Left colon (tissue), 2 donors: Measurements from ENCODE around the gene BSCL2. TPM values are rescaled to one million over a fixed set of nuclear protein-coding genes. Genes with fewer than 3 reads are reported as not detected.
"Not testable (repeated sequence)": the region's sequence is repeated elsewhere in the genome, so short reads cannot be mapped to it uniquely, and the experiment has no call there.

ENCODE experiments used
- ATAC-seq: fragments of 200-7000 bp; cut with Tn5 transposase; one replicate; pipeline ENCODE4 v1.9.1; 2020; ENCODE audit warnings: mild to moderate bottlenecking, moderate library complexity
- DNase-seq, 2 donors: peaks; one replicate each; pipeline ENCODE4 v3.0.0-alpha.2; 2020
- intact Hi-C, 2 donors: fragments of 100-400 bp; cut with DNase I in 1 of 2; cut with micrococcal nuclease in 1 of 2; formaldehyde crosslinking; loops; one replicate each; pipeline versions ENCODE4 v1.11.2 to v1.14.0; 2022; cut with DNase I, micrococcal nuclease
- total RNA-seq, 2 donors: library from RNA; stranded (reverse); fragmentation: NEBNext Ultra II Directional; extraction: Animal tissue kit (Norgen Biotek cat#: 25700); gene quantifications; one replicate each; pipeline ENCODE4 v1.2.1, GENCODE V29; 2021
- donor health status: DM: no; HTN: no; CAD: no.
- donor health status: DM: yes; HTN: yes; CAD: no.

BSCL2 gene
- total RNA-seq, 2 donors from 2014 or later, result 38.8 to 53.2 TPM

DNA sequence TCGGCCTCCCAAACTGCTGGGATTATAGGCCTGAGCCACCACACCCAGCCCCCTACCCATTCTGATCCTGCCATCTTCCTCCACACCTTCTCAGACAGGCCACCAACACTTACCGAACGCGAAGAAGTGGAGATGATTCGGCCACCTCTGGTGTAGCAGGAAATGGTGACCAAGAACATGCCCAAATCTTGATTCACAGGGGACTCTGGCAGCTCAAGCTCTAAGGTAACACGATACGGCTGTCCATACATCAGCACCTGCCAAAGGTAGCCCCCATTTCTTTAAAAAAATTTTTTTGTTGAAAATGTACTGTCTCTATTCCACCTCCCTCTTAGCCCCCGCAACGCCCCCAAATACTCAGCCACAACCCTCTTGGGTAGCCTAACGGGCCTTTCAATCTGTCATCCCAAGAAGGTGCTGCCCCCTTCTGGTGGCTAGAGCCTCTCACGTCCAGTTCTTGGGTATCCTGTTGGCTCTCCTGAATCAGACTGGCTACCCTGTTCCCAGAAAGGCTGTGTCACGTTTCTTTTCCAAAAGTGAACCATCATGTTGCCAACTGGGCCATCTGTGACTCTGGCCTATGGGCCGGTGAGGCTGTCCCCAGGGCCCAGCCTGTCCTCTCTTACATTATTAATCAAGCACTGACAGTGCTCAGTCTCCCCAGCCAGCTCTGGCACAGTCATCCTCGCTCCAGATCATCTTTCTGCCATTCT is 12.6 kb downstream of the BSCL2 start:
- DNase-seq, result peak; percentile 77 to 88
- ATAC-seq, result peak; percentile 88
- intact Hi-C loops, result loop anchor here in 1 of 2 donors (10.0 kb wide), 2 partner anchors 100 to 300 kb away; partner anchors contain the start of gene TUT1

DNA sequence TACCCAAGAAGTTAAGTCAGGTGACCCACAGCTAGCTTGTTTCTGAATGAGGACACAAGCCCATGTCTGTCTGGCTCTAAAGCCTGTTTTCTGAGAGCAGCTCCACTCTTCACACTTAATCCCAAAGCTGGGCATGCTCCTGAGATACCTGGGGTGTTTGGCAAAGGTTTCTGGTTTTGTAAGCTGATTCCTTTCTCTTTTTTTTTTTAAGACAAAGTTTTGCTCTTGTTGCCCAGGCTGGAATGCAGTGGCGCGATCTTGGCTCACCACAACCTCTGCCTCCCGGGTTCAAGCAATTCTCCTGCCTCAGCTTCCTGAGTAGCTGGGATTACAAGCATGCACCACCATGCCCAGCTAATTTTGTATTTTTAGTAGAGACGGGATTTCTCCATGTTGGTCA is 13.6 kb downstream of the BSCL2 start:
- not testable (repeated sequence) for DNase-seq, ATAC-seq
- intact Hi-C loops, result loop anchor here in 1 of 2 donors (10.0 kb wide), 2 partner anchors 99 to 299 kb away; partner anchors contain the start of gene TUT1

DNA sequence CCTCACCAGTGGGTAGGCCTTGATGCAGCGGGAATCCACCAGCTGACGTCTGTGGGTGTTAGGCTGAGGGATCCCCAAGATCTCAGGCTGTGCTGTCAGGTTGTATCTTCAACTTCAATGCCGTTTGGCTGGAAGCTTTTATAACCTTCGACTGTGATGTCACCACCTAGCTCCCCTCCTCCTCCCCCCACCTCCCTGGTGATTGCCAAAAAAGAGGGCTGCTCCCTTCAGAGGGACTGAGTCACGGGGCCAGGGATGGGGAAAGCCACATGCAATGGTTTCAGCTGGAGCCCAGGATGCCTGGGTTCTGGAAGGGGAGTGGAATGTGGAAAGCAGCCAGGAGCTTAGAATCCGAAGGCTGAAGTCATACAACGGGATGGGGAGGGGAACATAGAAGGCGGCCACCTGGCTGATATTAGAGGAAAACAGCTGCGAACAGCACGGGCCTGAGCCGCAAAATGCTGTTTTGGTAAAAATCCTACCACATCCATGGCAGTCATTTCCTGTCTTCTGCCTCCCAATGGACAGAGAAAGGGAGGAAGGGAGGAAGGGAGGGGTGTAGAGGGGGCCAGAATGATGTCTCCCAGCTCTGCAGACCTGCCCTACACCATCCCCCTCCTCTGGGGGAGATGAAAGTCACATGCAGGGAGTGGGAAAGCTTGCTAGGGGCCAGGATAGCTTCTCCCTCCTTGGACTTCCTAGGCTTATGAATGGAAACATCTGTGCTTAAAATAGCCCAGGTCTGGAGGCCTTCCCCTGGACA is 17.6 kb downstream of the BSCL2 start, which contains the start of gene LRRN4CL:
LRRN4CL (minus strand) TSS at position 110 of the 763 bp plus-strand sequence. CDS start 1,022 bp downstream, outside the sequence.
- DNase-seq (peak; percentile 43 to 71), ATAC-seq (peak; percentile 25)
- intact Hi-C loops, result loop anchor here in 1 of 2 donors (10.0 kb wide), 2 partner anchors 95 to 295 kb away; partner anchors contain the start of gene TUT1

DNA sequence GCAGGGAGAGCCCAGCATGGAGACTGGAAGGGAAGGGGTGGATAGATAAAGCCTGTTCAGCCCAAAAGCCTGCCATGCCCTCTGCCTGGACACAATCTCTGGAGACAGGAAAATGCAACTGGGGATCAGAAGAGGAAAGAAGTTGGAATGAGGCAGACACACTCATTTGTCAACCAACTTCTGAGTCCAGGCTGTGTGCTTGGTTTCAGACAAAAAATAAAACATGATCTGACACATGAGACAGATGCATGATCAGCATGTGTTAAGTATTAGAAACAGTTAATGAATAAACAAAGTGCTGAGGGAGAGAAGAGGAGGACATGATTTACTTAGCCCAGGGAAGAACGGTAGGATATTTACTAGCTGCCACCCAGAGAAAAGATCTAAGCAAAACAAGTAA is 18.7 kb downstream of the BSCL2 start:
- ATAC-seq, result no peak
- no peak for DNase-seq
- intact Hi-C loops, result no loop called here

DNA sequence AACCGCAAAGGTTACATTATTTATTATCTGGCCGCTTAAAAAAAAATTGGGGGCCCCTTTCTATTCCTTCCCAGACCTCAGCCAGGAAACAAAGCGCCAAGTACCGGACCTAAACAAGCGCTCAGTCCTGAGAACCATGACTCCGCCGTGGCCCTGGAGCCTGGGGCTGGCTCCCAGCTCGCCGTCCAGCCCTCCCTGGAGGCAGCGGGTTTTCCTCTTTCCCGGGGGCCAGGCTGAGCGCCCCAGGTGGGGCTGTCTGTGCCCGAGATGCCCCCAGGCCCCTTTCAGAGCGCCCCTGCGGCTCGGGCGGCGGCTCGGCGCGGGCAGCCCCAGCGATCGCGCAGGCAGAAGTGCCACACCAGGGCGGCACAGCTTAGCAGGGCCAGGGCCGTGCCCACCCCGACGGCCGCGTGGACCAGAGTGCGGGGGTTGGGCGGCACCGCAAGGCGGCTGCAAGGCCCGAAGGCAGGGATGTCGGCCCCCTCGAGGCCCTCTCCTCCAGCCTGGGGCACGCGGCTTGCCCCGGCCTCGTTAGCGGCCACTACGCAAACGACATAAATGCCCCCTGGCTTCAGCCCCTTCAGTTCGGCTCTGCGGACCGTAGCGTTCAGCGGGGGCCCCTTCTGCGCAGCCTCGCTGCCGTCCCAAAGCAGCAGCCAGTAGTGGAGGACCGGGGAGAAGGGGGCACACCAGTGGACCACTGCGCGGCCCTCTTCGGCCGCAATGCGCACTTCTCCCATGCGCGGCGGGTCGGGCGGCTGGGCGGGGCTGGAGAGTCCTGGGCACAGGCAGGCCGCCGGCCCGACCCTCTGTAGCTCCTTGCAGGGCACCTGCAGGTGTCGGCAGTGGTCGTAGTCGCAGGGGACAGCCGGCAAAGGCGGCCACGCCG is 19.5 kb downstream of the BSCL2 start:
- DNase-seq (no peak), ATAC-seq (peak; percentile 41)
- intact Hi-C loops, result no loop called here

DNA sequence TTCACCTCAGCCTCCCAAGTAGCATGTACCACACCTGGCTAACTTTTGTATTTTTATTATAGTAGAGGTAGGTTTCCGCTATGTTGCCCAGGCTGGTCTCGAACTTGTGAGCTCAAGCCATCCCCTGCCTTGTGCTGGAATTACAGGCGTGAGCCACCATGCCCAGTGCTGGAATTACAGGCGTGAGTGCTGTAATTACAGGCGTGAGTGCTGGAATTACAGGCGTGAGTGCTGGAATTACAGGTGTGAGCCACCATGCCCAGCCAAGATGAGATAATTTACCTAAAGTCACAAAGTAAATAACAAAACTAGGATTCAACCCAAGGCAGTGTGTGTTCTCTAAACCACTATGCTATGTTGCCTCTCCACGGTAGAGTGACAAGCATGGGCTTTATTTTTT is 24.7 kb downstream of the BSCL2 start:
- peak in 1 of 2 donors; percentile 55 for DNase-seq
- intact Hi-C loops, result no loop called here
- peak; percentile 76 for ATAC-seq

DNA sequence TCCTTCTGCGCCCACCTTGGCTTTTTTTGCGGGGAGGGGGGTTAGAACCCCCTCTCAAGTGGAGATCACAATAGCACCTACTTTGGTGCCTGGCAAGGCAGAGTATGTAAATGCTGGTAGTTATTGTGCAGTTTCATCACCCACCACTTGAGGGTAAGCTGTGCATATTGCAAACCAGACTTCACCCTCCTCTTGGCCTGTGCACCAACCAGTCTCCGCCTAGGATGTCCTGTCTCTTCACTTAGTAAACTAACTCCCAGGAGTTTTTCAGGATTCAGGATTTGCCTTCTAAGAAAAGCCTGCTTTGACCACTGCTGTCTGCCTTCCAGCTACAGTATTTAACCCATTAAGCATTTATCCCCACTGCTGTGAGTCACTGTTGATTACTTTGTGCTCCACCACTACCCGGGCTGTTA is 26.4 kb downstream of the BSCL2 start:
- DNase-seq, result peak in 1 of 2 donors; percentile 34
- intact Hi-C loops, result no loop called here
- ATAC-seq, result peak; percentile 65

DNA sequence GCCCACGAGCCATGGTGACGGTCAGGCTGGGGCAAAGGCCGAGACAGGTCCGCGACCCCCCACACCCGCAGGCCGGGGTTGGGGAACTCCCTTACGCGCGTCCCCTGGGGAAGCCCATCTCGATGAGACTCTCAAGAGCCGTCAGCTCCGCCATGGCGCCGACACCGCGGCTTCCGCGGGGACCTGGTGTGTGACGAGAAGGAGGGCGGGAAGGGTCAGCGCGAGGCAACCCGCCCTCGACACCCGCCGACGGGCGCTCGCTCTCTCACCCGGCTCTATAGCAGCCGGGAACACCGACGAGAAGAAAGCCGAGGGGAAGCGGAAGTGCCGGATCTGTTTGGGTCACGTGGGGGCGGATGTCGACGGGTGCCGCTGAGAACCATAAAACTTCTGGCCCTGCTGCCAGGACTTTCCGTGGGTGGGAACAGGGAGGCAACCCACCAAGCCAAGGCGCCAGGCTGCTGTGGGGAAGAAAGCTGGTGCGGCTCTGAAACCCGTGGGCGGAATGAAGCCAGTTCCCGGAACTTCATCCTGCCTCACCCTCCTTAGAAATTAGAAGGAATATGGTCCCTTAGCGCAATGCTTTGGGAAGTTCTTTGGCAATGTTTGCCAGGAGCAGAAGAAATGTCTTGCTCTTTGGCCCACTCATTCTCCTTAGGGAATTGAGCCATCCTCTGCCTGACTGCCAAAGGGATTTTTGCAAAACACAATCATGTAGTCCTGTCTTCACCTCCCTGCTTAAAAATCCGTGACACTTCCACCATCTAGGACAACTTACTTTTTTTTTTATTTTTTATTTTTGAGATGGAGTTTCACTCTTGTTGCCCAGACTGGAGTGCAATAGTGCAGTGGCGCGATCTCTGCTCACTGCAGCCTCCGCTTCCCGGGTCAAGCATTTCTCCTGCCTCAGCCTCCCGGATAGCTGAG is 28.2 kb downstream of the BSCL2 start, which contains the start of gene UBXN1:
UBXN1 (minus strand) TSS at position 304 of the 927 bp plus-strand sequence; CDS start at position 154, 150 bp downstream.
- ATAC-seq (peak; percentile 85), DNase-seq (peak; percentile 90 to 91)
- intact Hi-C loops, result no loop called here

DNA sequence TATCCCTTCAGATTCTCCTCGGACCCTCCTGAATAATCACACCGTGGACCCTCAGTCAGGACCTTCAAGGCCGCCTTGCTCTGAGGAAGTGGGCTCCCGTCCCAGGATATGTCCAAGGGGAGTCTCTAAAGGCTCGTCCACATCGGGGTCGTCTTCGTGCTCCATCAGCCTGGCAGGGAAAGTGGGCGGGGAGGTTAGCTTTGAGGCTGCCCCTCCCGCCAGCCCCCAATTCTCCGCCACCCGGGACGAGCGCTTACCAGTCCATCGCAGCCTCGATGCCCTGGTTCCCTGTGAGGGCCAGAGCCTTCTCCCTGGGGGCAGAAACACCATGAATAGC is 28.8 kb downstream of the BSCL2 start:
- intact Hi-C loops, result no loop called here
- DNase-seq, result no peak
- peak; percentile 15 for ATAC-seq

DNA sequence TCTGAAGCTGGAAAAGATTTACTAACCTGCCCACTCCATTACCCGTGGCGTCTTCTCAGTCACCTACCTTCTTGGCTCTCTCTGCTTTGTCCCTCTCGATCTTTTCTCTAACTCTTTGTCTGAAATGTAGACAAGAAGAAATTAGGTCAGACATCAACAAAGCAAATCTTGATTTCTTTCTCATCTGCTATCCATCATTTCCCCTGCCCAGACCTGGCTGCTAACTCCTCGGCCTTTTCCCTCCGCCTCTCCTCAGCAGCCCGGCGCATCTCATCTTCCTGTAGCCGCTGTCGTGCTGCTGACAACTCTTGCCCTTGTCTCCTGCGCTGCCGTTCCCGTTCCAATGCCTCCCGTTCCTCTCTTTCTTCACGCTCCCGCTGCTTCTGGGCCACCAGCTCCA is 29.5 kb downstream of the BSCL2 start:
- no peak for ATAC-seq
- no peak for DNase-seq
- intact Hi-C loops, result no loop called here

DNA sequence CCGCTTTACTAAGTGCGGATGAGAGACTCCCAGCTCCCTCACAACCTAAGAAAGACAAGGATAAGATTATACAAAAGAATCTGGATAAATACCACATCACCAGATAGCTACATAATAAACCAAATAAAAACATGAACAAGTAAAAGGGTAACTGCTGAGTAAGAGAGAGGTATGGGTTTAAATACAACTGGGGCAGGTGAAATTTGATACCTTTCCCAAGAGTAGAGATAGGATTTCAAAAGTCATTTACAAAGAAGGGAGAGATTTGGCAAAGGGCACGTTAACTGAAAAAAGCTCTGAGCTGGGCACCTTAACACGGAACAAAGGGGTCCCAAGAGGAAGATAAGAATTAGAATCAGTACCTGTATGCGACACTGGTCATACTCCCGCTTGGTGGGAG is 30.1 kb downstream of the BSCL2 start:
- no peak for DNase-seq
- intact Hi-C loops, result no loop called here
- ATAC-seq, result no peak

DNA sequence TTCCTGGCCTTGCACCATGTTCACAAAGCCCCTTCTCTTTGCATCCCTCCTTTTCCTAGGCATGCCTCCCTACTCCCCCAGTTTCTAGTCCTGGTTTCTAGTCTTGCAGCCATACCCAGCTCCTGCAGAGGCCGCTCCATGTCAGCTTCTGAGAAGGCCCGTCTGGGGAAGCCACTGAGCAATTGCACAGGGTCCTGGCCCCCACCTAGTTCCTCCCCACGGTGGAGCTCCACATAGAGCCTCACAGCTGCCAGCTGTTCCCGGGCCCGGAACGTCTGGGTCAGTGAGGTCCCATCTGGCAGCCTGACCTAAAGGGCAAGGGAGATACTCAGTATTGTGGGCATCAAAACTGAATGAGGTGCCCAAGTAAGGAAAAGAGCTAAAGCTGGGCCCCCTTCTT is 30.5 kb downstream of the BSCL2 start:
- no peak for ATAC-seq
- intact Hi-C loops, result no loop called here
- DNase-seq, result no peak

DNA sequence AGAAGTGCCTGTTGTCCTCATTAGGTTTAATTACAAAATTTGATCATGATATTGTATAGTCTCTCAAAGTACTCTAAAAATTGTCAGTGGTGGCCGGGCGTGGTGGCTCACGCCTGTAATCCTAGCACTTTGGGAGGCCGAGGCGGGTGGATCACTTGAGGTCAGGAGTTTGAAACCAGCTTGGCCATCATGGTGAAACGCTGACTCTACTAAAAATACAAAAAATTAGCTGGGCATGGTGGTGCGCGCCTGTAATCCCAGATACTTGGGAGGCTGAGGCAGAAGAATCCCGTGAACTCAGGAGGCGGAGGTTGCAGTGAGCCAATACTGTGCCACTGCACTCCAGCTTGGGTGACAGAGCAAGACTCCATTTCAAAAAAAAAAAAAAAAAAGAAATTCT is 31.8 kb downstream of the BSCL2 start:
- intact Hi-C loops, ATAC-seq, DNase-seq: not testable (repeated sequence)

DNA sequence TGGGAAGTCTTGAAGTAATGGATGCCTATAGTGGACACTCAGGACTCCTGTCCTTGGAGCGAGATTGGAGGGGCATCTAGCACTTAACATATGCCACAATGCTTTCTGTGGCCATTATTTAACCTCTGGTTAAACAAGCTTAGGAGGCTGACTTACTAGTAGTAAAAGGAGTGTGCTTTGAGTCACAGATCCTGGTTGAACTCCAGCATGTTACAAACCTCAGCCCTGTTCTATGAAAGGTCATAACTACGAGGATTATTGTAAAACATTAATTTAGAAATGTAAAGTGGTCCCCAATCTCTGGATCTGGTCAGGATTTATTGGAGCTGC is 34.1 kb downstream of the BSCL2 start:
- DNase-seq, result no peak

DNA sequence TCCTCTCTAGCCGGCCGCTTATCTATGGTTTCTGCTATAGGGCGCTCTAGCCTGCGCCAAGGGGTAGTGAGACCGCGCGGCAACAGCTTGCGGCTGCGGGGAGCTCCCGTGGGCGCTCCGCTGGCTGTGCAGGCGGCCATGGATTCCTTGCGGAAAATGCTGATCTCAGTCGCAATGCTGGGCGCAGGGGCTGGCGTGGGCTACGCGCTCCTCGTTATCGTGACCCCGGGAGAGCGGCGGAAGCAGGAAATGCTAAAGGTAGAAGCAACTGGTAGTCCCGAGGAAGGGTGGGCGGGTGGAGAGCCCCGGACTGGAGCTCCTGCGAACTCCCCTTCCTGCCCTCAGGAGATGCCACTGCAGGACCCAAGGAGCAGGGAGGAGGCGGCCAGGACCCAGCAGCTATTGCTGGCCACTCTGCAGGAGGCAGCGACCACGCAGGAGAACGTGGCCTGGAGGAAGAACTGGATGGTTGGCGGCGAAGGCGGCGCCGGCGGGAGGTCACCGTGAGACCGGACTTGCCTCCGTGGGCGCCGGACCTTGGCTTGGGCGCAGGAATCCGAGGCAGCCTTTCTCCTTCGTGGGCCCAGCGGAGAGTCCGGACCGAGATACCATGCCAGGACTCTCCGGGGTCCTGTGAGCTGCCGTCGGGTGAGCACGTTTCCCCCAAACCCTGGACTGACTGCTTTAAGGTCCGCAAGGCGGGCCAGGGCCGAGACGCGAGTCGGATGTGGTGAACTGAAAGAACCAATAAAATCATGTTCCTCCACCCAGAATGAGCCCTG is 35.4 kb downstream of the BSCL2 start, which contains the start of the genes LBHD1 and UQCC3:
LBHD1 (minus strand) TSS at position 660 of the 782 bp plus-strand sequence. CDS start 2,236 bp downstream, outside the sequence.
UQCC3 (plus strand) TSS at position 66 of the 782 bp plus-strand sequence; CDS start at position 139, 73 bp downstream.
- DNase-seq, result peak; percentile 78 to 83
- ATAC-seq, result peak; percentile 76
- intact Hi-C loops, result no loop called here

More for the DNA sequence above, 34.1 kb downstream of the BSCL2 start:
- intact Hi-C loops, result no loop called here
- no peak for ATAC-seq

DNA sequence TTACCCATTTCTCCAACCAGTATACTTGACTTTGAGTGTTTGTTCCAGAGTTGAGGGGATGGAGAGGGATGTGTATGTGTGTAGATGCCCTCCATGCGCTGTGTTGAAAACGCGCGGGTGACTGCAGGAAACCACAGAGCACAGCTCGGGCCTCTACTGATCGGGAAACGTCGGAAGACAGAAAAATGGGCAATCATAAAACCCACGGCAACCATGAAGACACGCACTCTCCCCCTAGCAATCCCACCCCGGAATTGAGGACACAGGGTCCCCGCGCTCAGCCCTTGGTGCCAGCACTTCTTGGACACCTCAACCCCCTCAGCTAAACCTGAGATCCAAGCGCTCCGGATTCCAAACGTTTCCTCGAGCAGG is 36.0 kb downstream of the BSCL2 start:
- ATAC-seq, result peak; percentile 27

More for the DNA sequence above, 36.0 kb downstream of the BSCL2 start:
- DNase-seq, result no peak
- intact Hi-C loops, result no loop called here
